H1 (cell line): ENCODE data around the gene GJA5. TPM values are rescaled to one million over a fixed set of nuclear protein-coding genes. Genes with fewer than 3 reads are reported as not detected.

Experiments
- CTBP2 ChIP-seq: IDR thresholded peaks from 2 replicates; pipeline ENCODE4 v1.7.0; 2011; ENCODE audit warnings: borderline replicate concordance, mild to moderate bottlenecking, moderate library complexity, mixed read lengths, low read length; ENCODE audit not compliant: insufficient read depth, insufficient read length
- FOSL1 ChIP-seq: IDR thresholded peaks from 2 replicates; pipeline ENCODE4 v1.6.1; 2011; ENCODE audit warnings: mild to moderate bottlenecking, low read depth, low read length, moderate library complexity; ENCODE audit not compliant: insufficient read depth
- NANOG ChIP-seq: IDR thresholded peaks from 2 replicates; pipeline ENCODE4 v1.6.1; 2011; ENCODE audit warnings: low read length, low read depth, mild to moderate bottlenecking, inconsistent platforms; ENCODE audit not compliant: insufficient read depth, poor library complexity, severe bottlenecking
- RXRA ChIP-seq: IDR thresholded peaks from 2 replicates; pipeline ENCODE4 v1.6.1; 2011; ENCODE audit warnings: low read depth, mild to moderate bottlenecking, low read length, moderate library complexity; ENCODE audit not compliant: insufficient read depth
- SP4 ChIP-seq: IDR thresholded peaks from 2 replicates; pipeline ENCODE4 v1.6.1; 2012; ENCODE audit warnings: low read length, inconsistent platforms
- polyA plus RNA-seq, 7 experiments: library from polyadenylated mRNA; depleted of rRNA in 3 of 7; stranded (reverse) in 5 of 7; unstranded in 2 of 7; fragments of >200 nt in 5 of 7; fragments of 200-250 nt in 2 of 7; gene quantifications; 1 replicate in 5 of 7; 2 replicates in 1 of 7; 4 replicates in 1 of 7; pipeline versions ENCODE4 v1.2.1 to v1.2.3, GENCODE V29; 2011 to 2013; ENCODE audit warnings: missing spikeins in 2 of 7, mixed read lengths in 2 of 7
- total RNA-seq: library from RNA; stranded (reverse); fragmentation: NEBNext Ultra II Directional; extraction: Animal tissue kit (Norgen Biotek cat#: 25700); gene quantifications from 2 replicates; pipeline ENCODE4 v1.2.1, GENCODE V29; 2021
- TF ChIP-seq, protein P1 (sequence below): fragments of 300-600 bp; sonication (generic); IDR thresholded peaks from 2 replicates; pipeline ENCODE4 v1.7.1; 2012; ENCODE audit warnings: low read length, moderate library complexity, mild to moderate bottlenecking, inconsistent platforms; ENCODE audit not compliant: insufficient replicate concordance

The GJA5 gene
- total and polyA plus RNA-seq, 2 of the 8 experiments (the other 6 are each of a cell fraction or from before 2014, with no cell fraction given) = 1.2 to 2.7 TPM

DNA sequence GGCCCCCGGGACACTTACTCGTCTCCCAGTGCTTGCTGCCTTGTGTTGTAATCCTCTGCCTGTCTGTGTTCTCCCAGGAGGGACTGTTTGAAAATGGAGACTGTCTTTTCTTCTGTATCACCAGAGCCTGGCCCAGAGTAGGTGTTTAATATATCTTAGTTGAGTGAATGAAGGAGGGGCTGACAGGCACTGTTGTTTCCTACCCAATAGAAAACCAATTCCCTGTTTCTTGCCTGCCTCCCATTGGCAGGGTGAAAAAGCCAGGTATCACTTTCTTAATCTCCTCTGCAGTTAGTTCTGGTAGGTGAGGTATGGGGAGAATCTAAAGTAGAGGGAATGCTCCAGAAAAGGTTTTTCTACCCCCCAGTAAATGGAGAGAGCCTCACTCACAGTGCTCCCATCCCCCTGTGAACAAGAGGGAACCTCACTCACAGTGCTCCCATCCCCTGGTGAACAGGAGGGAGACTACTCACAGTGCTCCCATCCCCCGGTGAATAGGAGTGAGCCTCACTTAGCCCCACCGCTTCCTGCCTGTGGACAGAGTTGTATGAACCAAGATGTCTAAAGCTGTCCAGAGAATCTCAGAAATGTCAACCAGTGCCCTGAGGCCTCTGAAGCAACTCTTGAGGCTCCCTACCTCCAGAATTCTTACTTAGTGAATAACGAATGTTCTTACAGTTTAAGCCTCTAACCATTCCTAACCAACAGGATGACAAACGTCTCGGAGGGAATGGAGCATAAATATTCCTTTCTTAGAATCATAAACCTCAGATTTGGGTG, at the start of gene GJA5 (continued):
- TF ChIP-seq, protein P1, sequence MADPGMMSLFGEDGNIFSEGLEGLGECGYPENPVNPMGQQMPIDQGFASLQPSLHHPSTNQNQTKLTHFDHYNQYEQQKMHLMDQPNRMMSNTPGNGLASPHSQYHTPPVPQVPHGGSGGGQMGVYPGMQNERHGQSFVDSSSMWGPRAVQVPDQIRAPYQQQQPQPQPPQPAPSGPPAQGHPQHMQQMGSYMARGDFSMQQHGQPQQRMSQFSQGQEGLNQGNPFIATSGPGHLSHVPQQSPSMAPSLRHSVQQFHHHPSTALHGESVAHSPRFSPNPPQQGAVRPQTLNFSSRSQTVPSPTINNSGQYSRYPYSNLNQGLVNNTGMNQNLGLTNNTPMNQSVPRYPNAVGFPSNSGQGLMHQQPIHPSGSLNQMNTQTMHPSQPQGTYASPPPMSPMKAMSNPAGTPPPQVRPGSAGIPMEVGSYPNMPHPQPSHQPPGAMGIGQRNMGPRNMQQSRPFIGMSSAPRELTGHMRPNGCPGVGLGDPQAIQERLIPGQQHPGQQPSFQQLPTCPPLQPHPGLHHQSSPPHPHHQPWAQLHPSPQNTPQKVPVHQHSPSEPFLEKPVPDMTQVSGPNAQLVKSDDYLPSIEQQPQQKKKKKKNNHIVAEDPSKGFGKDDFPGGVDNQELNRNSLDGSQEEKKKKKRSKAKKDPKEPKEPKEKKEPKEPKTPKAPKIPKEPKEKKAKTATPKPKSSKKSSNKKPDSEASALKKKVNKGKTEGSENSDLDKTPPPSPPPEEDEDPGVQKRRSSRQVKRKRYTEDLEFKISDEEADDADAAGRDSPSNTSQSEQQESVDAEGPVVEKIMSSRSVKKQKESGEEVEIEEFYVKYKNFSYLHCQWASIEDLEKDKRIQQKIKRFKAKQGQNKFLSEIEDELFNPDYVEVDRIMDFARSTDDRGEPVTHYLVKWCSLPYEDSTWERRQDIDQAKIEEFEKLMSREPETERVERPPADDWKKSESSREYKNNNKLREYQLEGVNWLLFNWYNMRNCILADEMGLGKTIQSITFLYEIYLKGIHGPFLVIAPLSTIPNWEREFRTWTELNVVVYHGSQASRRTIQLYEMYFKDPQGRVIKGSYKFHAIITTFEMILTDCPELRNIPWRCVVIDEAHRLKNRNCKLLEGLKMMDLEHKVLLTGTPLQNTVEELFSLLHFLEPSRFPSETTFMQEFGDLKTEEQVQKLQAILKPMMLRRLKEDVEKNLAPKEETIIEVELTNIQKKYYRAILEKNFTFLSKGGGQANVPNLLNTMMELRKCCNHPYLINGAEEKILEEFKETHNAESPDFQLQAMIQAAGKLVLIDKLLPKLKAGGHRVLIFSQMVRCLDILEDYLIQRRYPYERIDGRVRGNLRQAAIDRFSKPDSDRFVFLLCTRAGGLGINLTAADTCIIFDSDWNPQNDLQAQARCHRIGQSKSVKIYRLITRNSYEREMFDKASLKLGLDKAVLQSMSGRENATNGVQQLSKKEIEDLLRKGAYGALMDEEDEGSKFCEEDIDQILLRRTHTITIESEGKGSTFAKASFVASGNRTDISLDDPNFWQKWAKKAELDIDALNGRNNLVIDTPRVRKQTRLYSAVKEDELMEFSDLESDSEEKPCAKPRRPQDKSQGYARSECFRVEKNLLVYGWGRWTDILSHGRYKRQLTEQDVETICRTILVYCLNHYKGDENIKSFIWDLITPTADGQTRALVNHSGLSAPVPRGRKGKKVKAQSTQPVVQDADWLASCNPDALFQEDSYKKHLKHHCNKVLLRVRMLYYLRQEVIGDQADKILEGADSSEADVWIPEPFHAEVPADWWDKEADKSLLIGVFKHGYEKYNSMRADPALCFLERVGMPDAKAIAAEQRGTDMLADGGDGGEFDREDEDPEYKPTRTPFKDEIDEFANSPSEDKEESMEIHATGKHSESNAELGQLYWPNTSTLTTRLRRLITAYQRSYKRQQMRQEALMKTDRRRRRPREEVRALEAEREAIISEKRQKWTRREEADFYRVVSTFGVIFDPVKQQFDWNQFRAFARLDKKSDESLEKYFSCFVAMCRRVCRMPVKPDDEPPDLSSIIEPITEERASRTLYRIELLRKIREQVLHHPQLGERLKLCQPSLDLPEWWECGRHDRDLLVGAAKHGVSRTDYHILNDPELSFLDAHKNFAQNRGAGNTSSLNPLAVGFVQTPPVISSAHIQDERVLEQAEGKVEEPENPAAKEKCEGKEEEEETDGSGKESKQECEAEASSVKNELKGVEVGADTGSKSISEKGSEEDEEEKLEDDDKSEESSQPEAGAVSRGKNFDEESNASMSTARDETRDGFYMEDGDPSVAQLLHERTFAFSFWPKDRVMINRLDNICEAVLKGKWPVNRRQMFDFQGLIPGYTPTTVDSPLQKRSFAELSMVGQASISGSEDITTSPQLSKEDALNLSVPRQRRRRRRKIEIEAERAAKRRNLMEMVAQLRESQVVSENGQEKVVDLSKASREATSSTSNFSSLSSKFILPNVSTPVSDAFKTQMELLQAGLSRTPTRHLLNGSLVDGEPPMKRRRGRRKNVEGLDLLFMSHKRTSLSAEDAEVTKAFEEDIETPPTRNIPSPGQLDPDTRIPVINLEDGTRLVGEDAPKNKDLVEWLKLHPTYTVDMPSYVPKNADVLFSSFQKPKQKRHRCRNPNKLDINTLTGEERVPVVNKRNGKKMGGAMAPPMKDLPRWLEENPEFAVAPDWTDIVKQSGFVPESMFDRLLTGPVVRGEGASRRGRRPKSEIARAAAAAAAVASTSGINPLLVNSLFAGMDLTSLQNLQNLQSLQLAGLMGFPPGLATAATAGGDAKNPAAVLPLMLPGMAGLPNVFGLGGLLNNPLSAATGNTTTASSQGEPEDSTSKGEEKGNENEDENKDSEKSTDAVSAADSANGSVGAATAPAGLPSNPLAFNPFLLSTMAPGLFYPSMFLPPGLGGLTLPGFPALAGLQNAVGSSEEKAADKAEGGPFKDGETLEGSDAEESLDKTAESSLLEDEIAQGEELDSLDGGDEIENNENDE = no peak
- no peak for TF ChIP-seq FOSL1
- no peak for TF ChIP-seq NANOG
- TF ChIP-seq CTBP2 = no peak
- TF ChIP-seq RXRA = no peak
- TF ChIP-seq SP4 = no peak
